Smooth muscle cell of the umbilical artery (primary cell): ENCODE results near the gene MNAT1. TPM values are rescaled to one million over a fixed set of nuclear protein-coding genes. Genes with fewer than 3 reads are reported as not detected.

Experiments used
- total RNA-seq: library from RNA; depleted of rRNA; stranded (reverse); fragments of >200 nt; gene quantifications from 2 replicates; pipeline ENCODE4 v1.2.3, GENCODE V29; 2014

MNAT1 gene
- total RNA-seq, result 37.1 and 57.3 TPM in 2 replicates

DNA sequence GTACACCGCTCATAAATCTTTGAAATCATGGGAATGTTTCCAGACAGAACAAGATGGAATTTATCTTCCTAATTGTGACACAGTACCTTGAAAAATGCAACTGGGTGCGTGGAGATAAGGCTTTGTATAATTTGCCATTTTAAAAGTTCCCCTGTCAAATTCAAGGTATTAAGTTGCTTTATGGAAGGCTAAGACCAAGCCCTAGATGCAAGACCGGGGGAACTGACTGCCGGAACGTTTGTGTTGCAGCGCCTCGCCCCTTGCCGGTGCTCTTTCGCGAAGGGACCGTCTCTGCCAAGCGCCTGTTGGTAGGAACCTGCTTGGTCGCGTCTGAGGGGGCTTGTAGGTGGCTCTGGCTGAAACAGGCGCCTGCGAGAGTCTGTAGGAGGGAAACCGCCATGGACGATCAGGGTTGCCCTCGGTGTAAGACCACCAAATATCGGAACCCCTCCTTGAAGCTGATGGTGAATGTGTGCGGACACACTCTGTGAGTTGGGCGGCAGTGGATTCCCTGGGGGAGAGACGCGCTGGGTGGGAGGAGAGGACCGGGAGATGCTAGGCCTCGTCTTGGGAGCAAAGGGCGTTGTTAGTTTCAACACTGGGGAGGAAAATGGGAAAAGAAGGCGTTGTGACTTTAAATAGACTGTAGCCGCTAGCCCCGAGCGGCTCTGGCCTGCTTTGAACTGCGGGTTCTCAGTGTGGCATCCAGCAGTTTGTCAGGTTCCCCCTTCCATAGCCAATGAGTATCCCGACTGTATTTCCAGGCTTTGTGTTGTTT lies at the start of gene MNAT1:
MNAT1 (plus strand) TSS at position 297 of the 778 bp plus-strand sequence; CDS start at position 399, 102 bp downstream.

GRCh38 chr14:60723907-60724618 lies 10.5 kb upstream of the MNAT1 start, which contains the start of gene SIX4:
SIX4 (minus strand) TSS chr14:60724351; CDS start chr14:60724074, 277 bp downstream.

DNA sequence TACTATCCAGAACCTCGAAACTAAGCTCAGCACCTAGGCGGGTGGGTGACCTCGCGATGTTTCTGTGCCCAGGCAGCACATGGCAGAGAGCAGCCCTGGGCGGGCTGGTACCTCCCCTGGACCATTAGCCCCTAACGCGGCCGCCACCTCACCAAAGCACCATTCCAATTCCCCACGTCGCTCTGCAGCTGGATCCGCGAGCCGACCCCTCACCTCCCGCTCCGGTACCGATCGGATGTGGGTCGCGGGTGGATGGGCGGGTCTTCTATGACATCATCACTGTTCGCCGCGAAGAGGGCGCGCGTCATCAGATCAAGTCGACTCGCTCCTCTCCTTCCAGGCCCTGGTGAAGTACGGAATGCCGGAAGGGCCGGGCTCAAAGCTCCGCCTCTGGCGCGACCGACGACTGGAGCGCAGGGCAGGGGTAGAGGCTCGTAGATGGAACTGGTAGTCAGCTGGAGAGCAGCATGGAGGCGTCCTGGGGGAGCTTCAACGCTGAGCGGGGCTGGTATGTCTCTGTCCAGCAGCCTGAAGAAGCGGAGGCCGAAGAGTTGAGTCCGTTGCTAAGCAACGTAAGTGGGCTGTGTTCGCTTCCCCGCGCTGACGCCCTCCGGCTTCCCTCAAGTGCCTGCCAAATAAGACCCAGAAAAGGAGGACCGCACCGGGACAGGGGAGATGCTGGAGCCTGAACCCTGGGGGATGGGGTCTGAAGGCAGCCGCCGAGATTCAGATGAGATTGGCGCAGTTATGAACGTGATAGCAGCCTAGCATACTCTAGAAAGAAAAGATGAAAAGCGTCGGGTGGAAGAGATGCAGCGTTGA lies 246.5 kb downstream of the MNAT1 start, which contains the start of the genes SLC38A6 and TRMT5:
SLC38A6 (plus strand) TSS at position 435 of the 822 bp plus-strand sequence; CDS start at position 468, 33 bp downstream.
TRMT5 (minus strand) TSS at position 269 of the 822 bp plus-strand sequence; CDS start at position 163, 106 bp downstream.

Other genes with a start within 250 kb of the MNAT1 start
- gene C14orf39, start 248.7 kb upstream of the MNAT1 start, total RNA-seq, result 0.05 TPM in 1 of 2 replicates, not detected in the other
- not detected in 2 replicates for gene SIX6, start 225.6 kb upstream of the MNAT1 start, total RNA-seq
- 0.05 TPM in 1 of 2 replicates, not detected in the other for gene SIX1, start 85.3 kb upstream of the MNAT1 start, total RNA-seq
- gene SIX4, start 10.4 kb upstream of the MNAT1 start, total RNA-seq, result 5.3 and 12.3 TPM in 2 replicates
- 11.3 and 14.2 TPM in 2 replicates for gene TRMT5, start 246.3 kb downstream of the MNAT1 start, total RNA-seq
- 33.6 and 60.6 TPM in 2 replicates for gene SLC38A6, start 246.5 kb downstream of the MNAT1 start, total RNA-seq